ENCODE data around the gene INPP4B.

INPP4B gene

DNA sequence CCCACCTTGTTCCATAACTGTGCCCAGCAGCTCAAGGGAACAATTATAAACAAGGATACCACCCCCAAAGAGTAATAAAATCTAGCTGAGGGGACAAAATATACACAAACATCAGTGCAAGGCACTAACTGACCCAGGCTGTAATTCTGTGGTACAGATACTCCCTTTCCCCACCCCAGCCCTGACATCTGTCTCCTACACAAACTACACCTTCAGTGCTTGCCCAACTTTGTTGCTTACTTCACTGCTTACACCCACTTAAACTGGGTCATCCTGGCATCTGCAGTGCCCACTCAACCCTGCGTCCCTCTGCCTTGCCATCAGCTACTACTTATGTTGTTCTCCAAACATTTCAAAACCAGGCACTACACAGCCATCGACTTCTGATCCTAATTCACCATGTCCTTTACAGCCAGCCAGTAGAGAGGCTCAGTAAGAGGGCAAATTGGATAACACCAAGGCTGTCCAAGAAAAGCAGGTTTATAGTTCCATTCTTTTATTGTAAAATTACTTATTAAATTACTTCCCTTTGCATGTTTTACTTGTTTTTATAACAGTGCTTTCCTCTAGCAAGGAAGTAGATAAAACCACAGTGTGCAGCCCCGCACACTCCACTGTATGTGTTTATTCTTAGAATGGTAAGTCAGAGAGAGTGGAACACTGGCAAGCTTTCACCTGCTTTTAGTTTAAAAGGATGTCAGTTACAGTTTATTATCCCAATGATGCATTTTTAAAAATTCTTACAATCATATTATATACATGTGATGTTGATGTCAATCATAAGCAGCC, 149.6 kb downstream of the INPP4B start:
- TF ChIP-seq, protein P1, sequence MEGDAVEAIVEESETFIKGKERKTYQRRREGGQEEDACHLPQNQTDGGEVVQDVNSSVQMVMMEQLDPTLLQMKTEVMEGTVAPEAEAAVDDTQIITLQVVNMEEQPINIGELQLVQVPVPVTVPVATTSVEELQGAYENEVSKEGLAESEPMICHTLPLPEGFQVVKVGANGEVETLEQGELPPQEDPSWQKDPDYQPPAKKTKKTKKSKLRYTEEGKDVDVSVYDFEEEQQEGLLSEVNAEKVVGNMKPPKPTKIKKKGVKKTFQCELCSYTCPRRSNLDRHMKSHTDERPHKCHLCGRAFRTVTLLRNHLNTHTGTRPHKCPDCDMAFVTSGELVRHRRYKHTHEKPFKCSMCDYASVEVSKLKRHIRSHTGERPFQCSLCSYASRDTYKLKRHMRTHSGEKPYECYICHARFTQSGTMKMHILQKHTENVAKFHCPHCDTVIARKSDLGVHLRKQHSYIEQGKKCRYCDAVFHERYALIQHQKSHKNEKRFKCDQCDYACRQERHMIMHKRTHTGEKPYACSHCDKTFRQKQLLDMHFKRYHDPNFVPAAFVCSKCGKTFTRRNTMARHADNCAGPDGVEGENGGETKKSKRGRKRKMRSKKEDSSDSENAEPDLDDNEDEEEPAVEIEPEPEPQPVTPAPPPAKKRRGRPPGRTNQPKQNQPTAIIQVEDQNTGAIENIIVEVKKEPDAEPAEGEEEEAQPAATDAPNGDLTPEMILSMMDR (IDR thresholded peaks at IDR 0.05; ENCODE audit: insufficient read depth, low read length, poor library complexity, severe bottlenecking), result no peak
- no peak for DNase-seq (ENCODE audit: extremely low read depth, insufficient read length)
- Histone ChIP-seq H3K4me3 (replicated peaks; ENCODE audit: low read depth, low read length) (no peak overlapping the region), H3K36me3 (ENCODE audit: control insufficient read depth, insufficient read depth, low read length) (no peaks in the 10 kb centered on the region), H3K27me3 (replicated peaks; ENCODE audit: control insufficient read depth, insufficient read depth, low read length) (no peaks in the 10 kb centered on the region)

DNA sequence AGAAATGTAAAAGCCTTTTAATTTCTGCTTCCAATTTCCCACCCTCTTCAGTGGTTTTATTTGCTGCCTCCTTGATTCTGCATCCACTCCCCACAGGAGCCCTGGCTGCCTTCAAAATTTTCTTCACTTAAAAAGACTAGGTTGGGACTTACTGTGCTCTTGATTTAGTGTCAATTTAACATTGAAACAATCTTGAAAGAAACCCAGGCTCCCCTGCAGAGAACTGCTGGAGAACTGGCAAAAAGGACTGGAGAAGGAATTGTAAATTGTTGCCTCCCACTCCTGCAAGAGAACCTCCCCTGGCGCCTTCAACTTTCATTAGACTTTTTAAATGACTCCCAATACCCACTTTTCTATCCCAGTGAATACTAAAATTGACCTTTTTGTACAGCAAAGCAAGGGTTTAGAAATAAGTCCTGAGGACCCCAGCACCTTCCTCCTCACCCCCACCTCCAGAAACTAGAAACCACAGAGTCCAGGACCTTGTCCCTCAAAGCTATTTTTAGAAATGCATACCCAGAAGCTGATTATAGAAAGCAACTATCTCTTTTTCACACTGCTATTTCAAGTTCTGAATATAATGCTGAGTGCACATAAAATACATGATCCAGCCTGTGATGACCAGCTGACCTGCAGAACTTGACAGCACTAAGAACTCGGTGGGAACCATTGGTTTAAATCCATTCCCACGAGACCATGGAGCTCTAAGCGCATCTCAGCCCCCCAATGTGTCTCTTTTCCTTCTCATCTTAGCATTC, 155.5 kb downstream of the INPP4B start:
- no peak overlapping the region for H3K4me3 ChIP-seq (replicated peaks; ENCODE audit: low read depth, low read length)
- no peaks in the 10 kb centered on the region for H3K36me3 ChIP-seq (ENCODE audit: control insufficient read depth, insufficient read depth, low read length)
- DNase-seq (ENCODE audit: extremely low read depth, insufficient read length), result no peak
- H3K27me3 ChIP-seq (replicated peaks; ENCODE audit: control insufficient read depth, insufficient read depth, low read length), result no peaks in the 10 kb centered on the region
- TF ChIP-seq, protein P1 (IDR thresholded peaks at IDR 0.05; ENCODE audit: insufficient read depth, low read length, poor library complexity, severe bottlenecking), result no peak

DNA sequence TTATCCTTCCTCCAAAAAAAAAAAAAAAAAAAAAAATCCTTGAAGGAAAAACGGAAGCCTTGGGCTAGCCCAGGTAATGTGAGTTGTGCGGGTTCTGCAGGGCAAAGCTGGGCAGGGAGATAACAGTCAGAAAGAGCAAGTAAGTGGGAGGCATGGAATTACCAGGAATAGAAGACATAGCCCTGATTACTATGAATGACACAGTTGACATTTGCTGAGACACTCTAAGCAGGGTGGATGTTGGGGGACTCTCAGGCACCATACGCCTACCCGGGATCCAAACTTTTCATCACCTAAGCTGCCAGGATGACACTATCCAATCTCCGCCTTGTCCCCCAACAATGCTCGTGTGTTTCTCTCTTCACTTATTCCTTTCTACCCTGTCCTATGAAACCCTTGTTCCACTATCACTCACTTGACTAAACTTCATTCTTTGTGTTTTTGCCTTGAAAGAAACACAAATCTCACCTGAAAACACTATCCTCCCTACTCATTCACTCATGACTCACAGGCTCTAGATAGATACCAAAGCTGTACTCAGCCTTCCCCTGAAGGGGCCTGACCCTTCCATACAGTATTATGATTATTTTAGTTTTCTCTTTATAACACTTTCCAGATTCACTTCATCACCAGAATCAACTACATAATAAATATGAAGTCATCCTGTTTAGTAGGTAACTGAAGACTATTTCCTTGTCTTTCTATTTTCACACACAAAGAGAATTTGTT, 158.4 kb downstream of the INPP4B start:
- no peak for DNase-seq (ENCODE audit: extremely low read depth, insufficient read length)
- Histone ChIP-seq H3K27me3 (replicated peaks; ENCODE audit: control insufficient read depth, insufficient read depth, low read length) (no peaks in the 10 kb centered on the region), H3K36me3 (ENCODE audit: control insufficient read depth, insufficient read depth, low read length) (no peaks in the 10 kb centered on the region), H3K4me3 (replicated peaks; ENCODE audit: low read depth, low read length) (no peak overlapping the region)
- TF ChIP-seq, protein P1 (IDR thresholded peaks at IDR 0.05; ENCODE audit: insufficient read depth, low read length, poor library complexity, severe bottlenecking), result no peak

DNA sequence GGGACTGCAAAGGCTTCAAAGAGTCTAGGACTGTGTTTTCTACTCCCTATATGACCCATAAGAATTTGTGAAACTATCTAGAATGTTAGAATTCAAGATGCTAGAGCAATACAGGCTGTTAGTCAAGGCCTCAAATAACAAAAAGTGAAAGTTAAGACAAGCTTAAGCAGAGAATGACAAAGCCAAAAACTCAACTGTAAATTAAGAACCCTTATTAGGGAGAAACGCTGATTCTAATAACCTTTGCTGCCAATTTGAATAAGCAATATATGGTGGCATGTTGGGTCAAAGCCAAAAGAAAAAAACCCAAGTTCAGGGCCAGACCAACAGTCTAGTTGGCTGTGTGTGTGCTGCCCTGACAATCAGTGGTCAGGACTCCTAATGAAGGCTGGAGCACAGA, 160.0 kb downstream of the INPP4B start:
- no peaks in the 10 kb centered on the region for H3K27me3 ChIP-seq (replicated peaks; ENCODE audit: control insufficient read depth, insufficient read depth, low read length)
- no peaks in the 10 kb centered on the region for H3K36me3 ChIP-seq (ENCODE audit: control insufficient read depth, insufficient read depth, low read length)
- DNase-seq (ENCODE audit: extremely low read depth, insufficient read length), result no peak
- TF ChIP-seq, protein P1 (IDR thresholded peaks at IDR 0.05; ENCODE audit: insufficient read depth, low read length, poor library complexity, severe bottlenecking), result no peak
- no peak overlapping the region for H3K4me3 ChIP-seq (replicated peaks; ENCODE audit: low read depth, low read length)

DNA sequence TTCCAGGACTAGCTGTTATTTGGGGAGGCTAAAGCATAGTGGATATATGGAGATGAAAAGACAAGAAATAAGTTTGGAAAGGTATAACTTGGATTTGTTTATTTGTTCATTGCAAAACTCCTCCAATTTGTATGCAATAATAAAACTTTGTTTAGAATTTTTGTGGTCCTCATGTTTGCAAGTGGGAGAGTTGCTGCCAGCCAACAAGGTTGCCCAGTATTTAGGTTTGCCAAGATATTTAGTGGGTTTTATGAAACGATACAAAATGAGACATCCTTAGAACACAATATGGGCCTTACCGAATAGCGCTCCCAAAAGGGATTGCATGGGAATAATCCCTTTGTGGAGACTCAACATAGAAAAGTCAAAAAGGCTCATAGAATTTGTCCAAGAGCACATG, 162.1 kb downstream of the INPP4B start:
- DNase-seq (ENCODE audit: extremely low read depth, insufficient read length), result no peak
- Histone ChIP-seq H3K27me3 (replicated peaks; ENCODE audit: control insufficient read depth, insufficient read depth, low read length) (no peaks in the 10 kb centered on the region), H3K4me3 (replicated peaks; ENCODE audit: low read depth, low read length) (no peak overlapping the region), H3K36me3 (ENCODE audit: control insufficient read depth, insufficient read depth, low read length) (no peaks in the 10 kb centered on the region)
- TF ChIP-seq, protein P1 (IDR thresholded peaks at IDR 0.05; ENCODE audit: insufficient read depth, low read length, poor library complexity, severe bottlenecking), result no peak
